OCI-LY3 (cell line): ENCODE results near the gene FAM53A.

Experiments used
- H2AFZ ChIP-seq: fragments of 200-600, 300-600 bp; shearing (Covaris generic); 2 replicates; pipeline ENCODE4 v1.6.0; 2014; ENCODE audit warnings: antibody characterized with exemption, low read depth, low read length
- H3K27ac ChIP-seq: fragments of 200-600, 300-600 bp; sonication (generic); 2 replicates; pipeline ENCODE4 v1.5.1; 2014; ENCODE audit warnings: mild to moderate bottlenecking, low read length, moderate library complexity, mixed read lengths
- H3K27me3 ChIP-seq: fragments of 200-600, 300-600 bp; sonication (generic); 2 replicates; pipeline ENCODE4 v1.6.1; 2014; ENCODE audit warnings: low read depth, low read length, mixed read lengths
- H3K36me3 ChIP-seq: fragments of 200-600, 300-600 bp; sonication (generic); replicated peaks from 2 replicates; pipeline ENCODE3; 2014; ENCODE audit warnings: low read depth, low read length, mixed read lengths
- H3K4me1 ChIP-seq: fragments of 300-600, 200-600 bp; sonication (generic); 2 replicates; pipeline ENCODE4 v1.6.1; 2014; ENCODE audit warnings: low read length, mixed read lengths
- H3K4me2 ChIP-seq: fragments of 200-600, 300-600 bp; sonication (generic); 2 replicates; pipeline ENCODE4 v1.6.1; 2014; ENCODE audit warnings: low read length, mixed read lengths
- H3K4me3 ChIP-seq: fragments of 300-600, 200-600 bp; sonication (generic); 2 replicates; pipeline ENCODE4 v1.5.1; 2014; ENCODE audit warnings: antibody characterized with exemption, mild to moderate bottlenecking, low read length, moderate library complexity
- H3K79me2 ChIP-seq: fragments of 300-600, 200-600 bp; shearing (Covaris generic); 2 replicates; pipeline ENCODE4 v1.6.1; 2014; ENCODE audit warnings: mild to moderate bottlenecking, low read length, mixed read lengths
- H3K9ac ChIP-seq: fragments of 300-600, 200-600 bp; shearing (Covaris generic); 2 replicates; pipeline ENCODE4 v1.6.0; 2014; ENCODE audit warnings: mild to moderate bottlenecking, low read length, moderate library complexity
- H3K9me3 ChIP-seq: fragments of 200-600, 300-600 bp; shearing (Covaris generic); 2 replicates; pipeline ENCODE4 v1.6.1; 2014; ENCODE audit warnings: low read length, mixed read lengths; ENCODE audit not compliant: insufficient read depth
- H4K20me1 ChIP-seq: fragments of 200-600, 300-600 bp; sonication (generic); 2 replicates; pipeline ENCODE4 v1.6.1; 2016; ENCODE audit warnings: low read length, mixed read lengths; ENCODE audit not compliant: insufficient read depth
- CTCF ChIP-seq: fragments of 200-600, 300-600 bp; sonication (generic); IDR thresholded peaks from 2 replicates; pipeline ENCODE4 v1.5.1; 2014; ENCODE audit warnings: antibody characterized with exemption, low read length, low read depth
- EZH2phosphoT487 ChIP-seq: fragments of 200-600 bp; shearing (Covaris generic); IDR thresholded peaks from 2 replicates; pipeline ENCODE4 v1.6.1; 2018; ENCODE audit warnings: antibody characterized with exemption, mixed run types, low read depth

Gene FAM53A

GRCh38 chr4:1683736-1684505 lies at the start of gene FAM53A:
Gene FAM53A, minus strand, starts transcription at chr4:1684313. Its CDS starts 15,572 bp downstream, at chr4:1668741.
- Histone ChIP-seq H3K36me3 (no peaks in the 10 kb centered on the region), H4K20me1 (no peaks in the 10 kb centered on the region), H3K27me3 (no peaks in the 10 kb centered on the region), H3K9me3 (no peaks in the 10 kb centered on the region), H3K4me2 (peak within 1 kb of the TSS; percentile 90), H3K79me2 (no peaks in the 10 kb centered on the region), H3K4me3 (peak within 1 kb of the TSS; percentile 87), H3K4me1 (peaks cover 7% of the 10 kb centered on the region), H3K27ac (no peak within 1 kb of the TSS), H3K9ac (peak within 1 kb of the TSS; percentile 61), H2AFZ (peak within 1 kb of the TSS; percentile 56)
- TF ChIP-seq CTCF (no peak), EZH2phosphoT487 (no peak)

GRCh38 chr4:1732911-1733310 lies 48.8 kb upstream of the FAM53A start:
- Histone ChIP-seq H2AFZ (no peak overlapping the region), H3K79me2 (peaks cover 35% of the 10 kb centered on the region), H3K4me1 (no peaks in the 10 kb centered on the region), H4K20me1 (peaks cover 4% of the 10 kb centered on the region; the same call in 1 of the 2 replicates), H3K4me2 (no peak overlapping the region), H3K9ac (no peak overlapping the region), H3K27ac (no peak overlapping the region), H3K36me3 (peaks cover 86% of the 10 kb centered on the region), H3K27me3 (no peaks in the 10 kb centered on the region), H3K9me3 (peaks cover 10% of the 10 kb centered on the region; the same call in 1 of the 2 replicates), H3K4me3 (no peak overlapping the region)
- TF ChIP-seq EZH2phosphoT487 (no peak), CTCF (no peak)

GRCh38 chr4:1731180-1731579 lies 47.1 kb upstream of the FAM53A start:
- peaks cover 53% of the 10 kb centered on the region for H3K79me2 ChIP-seq
- peaks cover 83% of the 10 kb centered on the region for H3K36me3 ChIP-seq
- H3K4me2 ChIP-seq = no peak overlapping the region

More at GRCh38 chr4:1731180-1731579, 47.1 kb upstream of the FAM53A start:
- Histone ChIP-seq H3K9me3 (no peaks in the 10 kb centered on the region), H2AFZ (no peak overlapping the region), H3K4me3 (no peak overlapping the region), H4K20me1 (peaks cover 11% of the 10 kb centered on the region), H3K27ac (no peak overlapping the region), H3K9ac (no peak overlapping the region), H3K4me1 (no peaks in the 10 kb centered on the region), H3K27me3 (no peaks in the 10 kb centered on the region)
- no peak for TF ChIP-seq EZH2phosphoT487
- no peak for TF ChIP-seq CTCF
